Left lung (tissue), 10 donors: ENCODE results near the gene TPO. TPM values are rescaled to one million over a fixed set of nuclear protein-coding genes. Genes with fewer than 3 reads are reported as not detected.

Source experiments
- ATAC-seq: fragments of 200-7000 bp; cut with Tn5 transposase; one replicate; pipeline ENCODE4 v1.9.1; 2020; ENCODE audit warnings: moderate library complexity
- DNase-seq, 4 donors: peaks; one replicate each; pipeline ENCODE4 v3.0.0-alpha.2; 2013 to 2020
- H3K27ac ChIP-seq, 2 donors: fragments of 200-600 bp; sonication (generic) in 1 of 2; one replicate each; pipeline versions ENCODE4 v1.5.0 to v1.8.0; 2020 to 2021
- H3K27me3 ChIP-seq, 2 donors: fragments of 200-600 bp; sonication (generic) in 1 of 2; one replicate each; pipeline versions ENCODE4 v1.5.0 to v1.8.0; 2020 to 2021
- H3K36me3 ChIP-seq, 2 donors: fragments of 200-600 bp; sonication (generic) in 1 of 2; one replicate each; pipeline versions ENCODE4 v1.5.0 to v1.8.0; 2020 to 2021
- H3K4me1 ChIP-seq, 2 donors: fragments of 200-600 bp; one replicate each; pipeline ENCODE4 v1.8.0; 2021
- H3K4me3 ChIP-seq, 2 donors: fragments of 200-600 bp; sonication (generic) in 1 of 2; one replicate each; pipeline versions ENCODE4 v1.5.0 to v1.8.0; 2020 to 2021; ENCODE audit warnings: mild to moderate bottlenecking in 1 of 2
- H3K9me3 ChIP-seq, 2 donors: fragments of 200-600 bp; sonication (generic) in 1 of 2; one replicate each; pipeline versions ENCODE4 v1.5.0 to v1.8.0; 2020 to 2021
- intact Hi-C, 2 donors: fragments of 100-400 bp; cut with DNase I; formaldehyde crosslinking; loops; one replicate each; pipeline versions ENCODE4 v1.11.2 to v1.14.2; 2022
- polyA plus RNA-seq, 6 donors: library from polyadenylated mRNA; unstranded; fragments of 120-200 nt; gene quantifications; one replicate each; pipeline ENCODE4 v1.2.1, GENCODE V29; 2013; ENCODE audit not compliant: insufficient read length in 6 of 6
- total RNA-seq, 2 donors: library from RNA; stranded (reverse); fragmentation: NEBNext Ultra II Directional; extraction: Animal tissue kit (Norgen Biotek cat#: 25700); gene quantifications; one replicate each; pipeline ENCODE4 v1.2.1, GENCODE V29; 2021
- TF ChIP-seq, protein P1 (sequence below), 2 donors: fragments of 200-600 bp; sonication (generic) in 1 of 2; IDR thresholded peaks; one replicate each; pipeline versions ENCODE4 v1.5.0 to v1.8.0; 2021; ENCODE audit warnings: antibody characterized with exemption in 2 of 2
- donor health status: DM: no; HTN: yes; CAD: no.
- donor health status: DM: no; HTN: no; CAD: no.

The TPO gene
- total and polyA plus RNA-seq, 8 donors = 0.08 to 0.45 (median 0.21) TPM; not detected in 1

DNA sequence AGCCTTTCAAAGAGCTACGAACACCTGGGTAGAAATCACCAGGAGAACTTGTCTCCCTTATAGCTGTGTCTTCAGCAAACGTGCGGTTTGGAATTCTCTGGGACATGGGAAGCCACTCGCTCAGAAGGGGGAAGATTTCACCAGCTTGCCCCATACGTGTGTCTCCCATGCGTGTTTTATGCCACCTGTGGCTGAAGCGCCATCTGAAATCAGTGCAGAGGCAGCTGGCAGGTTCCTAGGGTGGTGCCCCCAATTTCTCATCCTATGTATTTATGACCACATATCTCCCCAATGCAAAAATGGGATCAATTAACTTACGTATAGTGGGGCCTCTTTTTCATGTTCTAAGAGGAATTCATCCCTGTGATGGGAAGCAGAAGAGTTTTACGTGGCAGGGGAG is 81.6 kb downstream of the TPO start:
- intact Hi-C loops = no loop called here
- DNase-seq (peak in 1 of 4 donors; percentile 1), ATAC-seq (no peak)
- Histone ChIP-seq H3K36me3 (no peaks in the 10 kb centered on the region), H3K27me3 (no peaks in the 10 kb centered on the region), H3K27ac (no peak overlapping the region), H3K9me3 (no peaks in the 10 kb centered on the region), H3K4me1 (no peaks in the 10 kb centered on the region), H3K4me3 (no peak overlapping the region)
- TF ChIP-seq, protein P1, sequence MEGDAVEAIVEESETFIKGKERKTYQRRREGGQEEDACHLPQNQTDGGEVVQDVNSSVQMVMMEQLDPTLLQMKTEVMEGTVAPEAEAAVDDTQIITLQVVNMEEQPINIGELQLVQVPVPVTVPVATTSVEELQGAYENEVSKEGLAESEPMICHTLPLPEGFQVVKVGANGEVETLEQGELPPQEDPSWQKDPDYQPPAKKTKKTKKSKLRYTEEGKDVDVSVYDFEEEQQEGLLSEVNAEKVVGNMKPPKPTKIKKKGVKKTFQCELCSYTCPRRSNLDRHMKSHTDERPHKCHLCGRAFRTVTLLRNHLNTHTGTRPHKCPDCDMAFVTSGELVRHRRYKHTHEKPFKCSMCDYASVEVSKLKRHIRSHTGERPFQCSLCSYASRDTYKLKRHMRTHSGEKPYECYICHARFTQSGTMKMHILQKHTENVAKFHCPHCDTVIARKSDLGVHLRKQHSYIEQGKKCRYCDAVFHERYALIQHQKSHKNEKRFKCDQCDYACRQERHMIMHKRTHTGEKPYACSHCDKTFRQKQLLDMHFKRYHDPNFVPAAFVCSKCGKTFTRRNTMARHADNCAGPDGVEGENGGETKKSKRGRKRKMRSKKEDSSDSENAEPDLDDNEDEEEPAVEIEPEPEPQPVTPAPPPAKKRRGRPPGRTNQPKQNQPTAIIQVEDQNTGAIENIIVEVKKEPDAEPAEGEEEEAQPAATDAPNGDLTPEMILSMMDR (IDR thresholded peaks at IDR 0.05) = no peak

DNA sequence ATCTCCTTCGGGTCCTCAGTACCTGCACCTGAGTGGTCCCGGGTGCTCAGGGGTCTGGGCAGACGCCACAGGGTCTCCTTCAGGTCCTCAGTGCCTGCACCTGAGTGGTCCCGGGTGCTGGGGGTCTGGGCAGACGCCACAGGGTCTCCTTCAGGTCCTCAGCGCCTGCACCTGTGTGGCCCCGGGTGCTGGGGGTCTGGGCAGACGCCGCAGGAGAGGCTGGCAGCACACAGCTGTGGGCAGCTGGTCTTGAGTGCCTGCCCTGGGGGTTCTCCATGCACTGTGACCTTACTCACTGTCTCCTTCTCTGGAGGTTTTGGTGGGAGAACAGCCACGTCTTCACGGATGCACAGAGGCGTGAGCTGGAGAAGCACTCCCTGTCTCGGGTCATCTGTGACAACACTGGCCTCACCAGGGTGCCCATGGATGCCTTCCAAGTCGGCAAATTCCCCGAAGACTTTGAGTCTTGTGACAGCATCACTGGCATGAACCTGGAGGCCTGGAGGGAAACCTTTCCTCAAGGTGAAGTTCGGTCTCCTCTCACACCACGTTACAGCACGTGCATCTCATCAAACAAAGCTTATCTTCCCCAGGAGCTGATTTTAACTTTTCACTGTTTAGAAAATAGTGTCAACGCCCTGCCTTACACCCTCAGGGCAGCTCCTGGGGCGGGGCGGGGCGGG is 82.6 kb downstream of the TPO start:
- no peaks in the 10 kb centered on the region for H3K27me3 ChIP-seq
- ATAC-seq = no peak
- intact Hi-C loops = no loop called here
- TF ChIP-seq, protein P1 (IDR thresholded peaks at IDR 0.05) = no peak
- no peaks in the 10 kb centered on the region for H3K36me3 ChIP-seq
- H3K4me1 ChIP-seq = no peaks in the 10 kb centered on the region
- peak in 2 of 4 donors; percentile 5 to 41 for DNase-seq
- H3K27ac ChIP-seq = no peak overlapping the region
- no peak overlapping the region for H3K4me3 ChIP-seq
- H3K9me3 ChIP-seq = no peaks in the 10 kb centered on the region

DNA sequence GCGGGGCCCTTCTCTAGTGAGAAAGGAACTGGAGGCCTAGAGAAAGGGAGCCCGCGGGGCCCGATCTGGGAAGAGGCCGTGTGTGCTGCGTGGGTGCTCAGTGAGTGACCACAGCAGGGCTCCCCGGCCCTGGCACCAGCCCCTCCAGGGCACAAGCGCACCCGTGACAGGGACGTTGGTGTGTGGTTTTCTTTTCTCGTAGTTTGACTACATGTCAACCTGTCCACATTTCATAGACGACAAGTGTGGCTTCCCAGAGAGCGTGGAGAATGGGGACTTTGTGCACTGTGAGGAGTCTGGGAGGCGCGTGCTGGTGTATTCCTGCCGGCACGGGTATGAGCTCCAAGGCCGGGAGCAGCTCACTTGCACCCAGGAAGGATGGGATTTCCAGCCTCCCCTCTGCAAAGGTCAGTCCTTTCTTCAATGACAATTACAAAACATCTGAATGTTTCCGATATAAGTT is 83.1 kb downstream of the TPO start:
- ATAC-seq (no peak), DNase-seq (peak in 2 of 4 donors; percentile 13 to 64)
- no peak overlapping the region for H3K4me3 ChIP-seq
- intact Hi-C loops = no loop called here
- H3K27me3 ChIP-seq = no peaks in the 10 kb centered on the region
- no peak overlapping the region for H3K27ac ChIP-seq
- no peaks in the 10 kb centered on the region for H3K4me1 ChIP-seq
- TF ChIP-seq, protein P1 (IDR thresholded peaks at IDR 0.05) = no peak
- H3K36me3 ChIP-seq = no peaks in the 10 kb centered on the region
- no peaks in the 10 kb centered on the region for H3K9me3 ChIP-seq

DNA sequence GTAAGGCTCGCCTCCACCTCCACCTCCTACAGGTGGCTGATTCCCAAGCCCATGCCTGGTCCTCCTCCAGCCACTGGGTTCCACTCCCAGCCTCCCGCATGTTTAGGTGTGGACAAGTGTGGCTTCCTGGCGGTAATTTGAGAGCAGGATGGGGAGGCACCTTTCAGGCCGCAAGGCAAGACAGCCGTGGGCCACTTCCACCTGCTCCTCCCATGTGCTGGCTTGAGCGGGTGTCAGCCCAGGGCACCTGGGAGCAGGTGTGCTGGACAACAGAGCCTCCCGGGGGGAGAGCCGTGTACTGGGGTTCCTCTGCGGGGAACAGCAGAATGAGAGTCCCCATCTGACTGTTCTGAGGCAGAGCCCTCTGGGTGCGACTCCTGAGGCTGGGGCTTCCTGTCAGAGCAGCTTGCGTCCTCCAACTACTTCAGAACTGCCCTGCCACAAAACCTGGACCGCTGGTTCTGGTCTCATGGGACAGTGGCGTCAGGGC is 83.9 kb downstream of the TPO start:
- H3K9me3 ChIP-seq = no peaks in the 10 kb centered on the region
- DNase-seq (peak in 2 of 4 donors; percentile 25 to 38), ATAC-seq (no peak)
- H3K27me3 ChIP-seq = no peaks in the 10 kb centered on the region
- no peaks in the 10 kb centered on the region for H3K36me3 ChIP-seq
- TF ChIP-seq, protein P1 (IDR thresholded peaks at IDR 0.05) = no peak
- no peak overlapping the region for H3K4me3 ChIP-seq
- intact Hi-C loops = no loop called here
- H3K27ac ChIP-seq = no peak overlapping the region
- no peaks in the 10 kb centered on the region for H3K4me1 ChIP-seq

DNA sequence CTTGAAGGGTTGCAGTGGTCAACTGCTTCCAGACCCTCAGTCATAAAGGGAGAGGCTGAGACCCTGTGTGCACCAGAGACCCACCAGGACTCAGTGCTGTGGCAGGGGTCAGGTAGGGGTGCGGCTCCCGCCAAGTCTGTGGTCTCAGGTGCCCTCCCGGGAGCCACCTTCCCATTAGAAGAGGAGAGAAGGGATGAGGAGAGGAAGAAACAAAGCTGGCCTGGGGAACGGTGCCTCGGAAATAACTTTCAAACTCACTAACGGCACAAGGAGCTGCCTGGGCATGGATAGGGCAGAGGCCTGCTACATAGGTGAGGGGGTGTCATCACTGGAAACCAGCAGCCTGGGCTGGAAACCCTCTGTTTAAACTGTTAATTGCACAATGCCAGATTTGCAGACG is 84.9 kb downstream of the TPO start:
- Histone ChIP-seq H3K4me1 (no peaks in the 10 kb centered on the region), H3K27me3 (no peaks in the 10 kb centered on the region), H3K9me3 (no peaks in the 10 kb centered on the region), H3K4me3 (no peak overlapping the region), H3K36me3 (no peaks in the 10 kb centered on the region), H3K27ac (no peak overlapping the region)
- TF ChIP-seq, protein P1 (IDR thresholded peaks at IDR 0.05) = no peak
- ATAC-seq (no peak), DNase-seq (peak in 2 of 4 donors; percentile 17 to 20)
- intact Hi-C loops = no loop called here
